Measurements from ENCODE around the gene COL4A4.

DNA sequence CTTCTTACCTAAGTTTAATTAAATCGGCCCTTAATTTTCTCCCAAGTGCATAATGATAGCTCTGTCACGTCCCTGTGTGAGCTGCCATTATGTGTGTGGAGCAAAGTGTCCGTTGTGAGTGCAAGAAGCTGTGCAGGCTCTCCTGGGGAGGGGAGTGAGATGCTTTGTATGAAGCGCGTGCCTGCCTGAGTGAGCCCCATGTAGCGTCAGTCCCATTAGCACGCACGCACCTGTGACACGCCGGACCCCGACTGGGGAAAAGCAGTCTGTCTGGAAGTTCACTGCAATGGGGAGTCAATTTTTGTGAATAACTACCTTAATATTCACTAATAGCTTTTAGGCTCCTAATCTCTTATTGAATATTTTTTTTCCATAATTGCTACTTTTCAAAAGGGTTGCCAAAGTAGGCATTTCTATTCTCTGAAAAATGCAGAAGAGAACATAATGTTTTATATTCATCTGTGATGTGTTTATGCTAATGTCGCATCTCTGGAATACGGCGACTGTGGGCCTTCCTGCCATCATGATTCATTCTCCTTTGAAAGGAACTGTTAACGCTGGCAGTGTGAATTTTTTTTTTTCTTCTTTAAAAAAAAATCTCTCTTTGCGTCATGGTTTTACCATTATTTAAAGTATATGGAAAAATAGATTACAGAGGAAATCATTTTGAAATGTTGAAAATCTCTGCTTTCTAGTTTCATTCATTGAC is 157.7 kb downstream of the COL4A4 start:
- TF ChIP-seq CTCF (IDR thresholded peaks at IDR 0.05) (no peak), POLR2A (IDR thresholded peaks at IDR 0.05) (no peak)

Measured in transverse colon (tissue), 3 donors.